Measurements from ENCODE around the gene DHX8. TPM values are rescaled to one million over a fixed set of nuclear protein-coding genes. Genes with fewer than 3 reads are reported as not detected.

DHX8 gene
- total and polyA plus RNA-seq, 2 of the 4 experiments (the other 2 are of a cell fraction), result 21.8 to 50.0 TPM

DNA sequence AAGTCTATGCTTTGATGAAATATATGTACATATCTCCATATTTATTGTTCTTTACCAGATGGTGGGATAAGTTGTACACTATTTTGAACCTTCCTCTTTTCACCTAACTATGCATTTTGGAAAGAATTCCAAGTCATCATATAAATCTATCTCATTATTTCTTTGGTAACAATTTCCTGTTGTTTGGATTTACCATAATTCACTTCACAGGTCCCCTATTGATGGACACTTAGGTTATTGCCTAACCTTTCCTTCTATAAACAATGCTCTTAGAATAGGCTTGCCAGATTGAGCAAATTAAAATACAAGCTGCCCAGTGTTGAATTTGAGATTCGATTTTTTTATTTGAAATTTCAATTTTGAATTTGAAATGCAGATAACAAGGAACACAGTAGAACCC lies 28.9 kb upstream of the DHX8 start:
- Histone ChIP-seq H3K36me3 (ENCODE audit: control insufficient read depth, insufficient read depth, low read length) (no peaks in the 10 kb centered on the region), H3K27ac (ENCODE audit: insufficient read depth, low read length) (no peak overlapping the region), H3K23ac (ENCODE audit: low read depth, low read length) (no peak overlapping the region), H2BK15ac (ENCODE audit: low read depth, low read length) (no peak overlapping the region), H3K9ac (ENCODE audit: low read depth, low read length) (no peak overlapping the region), H4K20me1 (ENCODE audit: insufficient read depth, low read length) (no peaks in the 10 kb centered on the region), H2AK5ac (ENCODE audit: low read depth, low read length) (no peak overlapping the region), H2BK5ac (ENCODE audit: low read depth, low read length, poor library complexity, severe bottlenecking) (no peak overlapping the region), H3K79me1 (ENCODE audit: low read depth in 1 of 2, low read length in 2 of 2) (no peaks in the 10 kb centered on the region), H3K9me1 (ENCODE audit: insufficient read depth, low read length) (peaks cover 9% of the 10 kb centered on the region), H3K14ac (replicated peaks; ENCODE audit: low read depth, low read length) (no peak overlapping the region), H3K56ac (ENCODE audit: extremely low read depth, insufficient read depth, low read length) (no peak overlapping the region), H2AFZ (replicated peaks; ENCODE audit: low read length, poor library complexity) (no peak overlapping the region), H2AK9ac (replicated peaks; ENCODE audit: low read depth, low read length, poor library complexity) (no peak overlapping the region), H3K4me2 (ENCODE audit: low read depth, low read length) (no peak overlapping the region), H2BK120ac (ENCODE audit: low read depth, low read length) (no peak overlapping the region), H3K4me1 (ENCODE audit: control insufficient read depth, insufficient read depth, low read length) (peaks cover 12% of the 10 kb centered on the region), H3K27me3 (ENCODE audit: control insufficient read depth, insufficient read depth, low read length) (no peaks in the 10 kb centered on the region; the same call in 1 of the 2 replicates), H3K4ac (ENCODE audit: low read depth, low read length) (no peak overlapping the region), H4K8ac (ENCODE audit: low read depth in 2 of 2, low read length in 2 of 2) (no peak overlapping the region), H3K18ac (ENCODE audit: low read depth, low read length) (no peak overlapping the region), H2BK20ac (ENCODE audit: low read depth, low read length) (no peak overlapping the region), H4K91ac (ENCODE audit: insufficient read depth, low read depth, low read length) (no peak overlapping the region), H4K5ac (ENCODE audit: low read depth, low read length) (no peak overlapping the region), H3K9me3 (ENCODE audit: control insufficient read depth, insufficient read depth, low read length) (no peaks in the 10 kb centered on the region), H3K4me3 (ENCODE audit: insufficient read depth, low read depth, low read length) (no peak overlapping the region)
- BruUV-seq (replicated peaks), result no TSS peak
- TF ChIP-seq BHLHE40 (IDR thresholded peaks at IDR 0.05; ENCODE audit: low read depth, low read length) (no peak), MXI1 (IDR thresholded peaks at IDR 0.05; ENCODE audit: borderline replicate concordance, low read depth, low read length) (no peak), MAFK (IDR thresholded peaks at IDR 0.05; ENCODE audit: low read depth, low read length) (no peak), MAZ (IDR thresholded peaks at IDR 0.05; ENCODE audit: borderline replicate concordance, low read depth, low read length) (no peak), RAD21 (IDR thresholded peaks at IDR 0.05; ENCODE audit: low read length) (no peak), RFX5 (IDR thresholded peaks at IDR 0.05; ENCODE audit: low read depth, low read length) (no peak), RCOR1 (IDR thresholded peaks at IDR 0.05; ENCODE audit: insufficient replicate concordance, low read length) (no peak)
- TF ChIP-seq, protein P1, sequence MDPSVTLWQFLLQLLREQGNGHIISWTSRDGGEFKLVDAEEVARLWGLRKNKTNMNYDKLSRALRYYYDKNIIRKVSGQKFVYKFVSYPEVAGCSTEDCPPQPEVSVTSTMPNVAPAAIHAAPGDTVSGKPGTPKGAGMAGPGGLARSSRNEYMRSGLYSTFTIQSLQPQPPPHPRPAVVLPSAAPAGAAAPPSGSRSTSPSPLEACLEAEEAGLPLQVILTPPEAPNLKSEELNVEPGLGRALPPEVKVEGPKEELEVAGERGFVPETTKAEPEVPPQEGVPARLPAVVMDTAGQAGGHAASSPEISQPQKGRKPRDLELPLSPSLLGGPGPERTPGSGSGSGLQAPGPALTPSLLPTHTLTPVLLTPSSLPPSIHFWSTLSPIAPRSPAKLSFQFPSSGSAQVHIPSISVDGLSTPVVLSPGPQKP (IDR thresholded peaks at IDR 0.05; ENCODE audit: borderline replicate concordance, low read depth, low read length), result no peak
- intact Hi-C loops (cut with micrococcal nuclease), result no loop called here
- DNase-seq, result no peak
- ChIA-PET CTCF (no interaction called here), POLR2A (ENCODE audit: unreplicated experiment) (no interaction called here)
- ATAC-seq (ENCODE audit: low read depth), result no peak
- in situ Hi-C loops (cut with MboI; ENCODE audit: low sequenced_read_pairs), result no loop called here
- WGBS, 2 experiments (ENCODE audit: extremely low coverage in 2 of 2, insufficient read length in 1 of 2), result no CpG with 5 or more reads among the region's 1 CpG
- dilution Hi-C loops (cut with HindIII; ENCODE audit: low sequenced_read_pairs, unreplicated experiment), result no loop called here
